Measurements from ENCODE around the gene MOK.

- TF ChIP-seq CTCF (conservative IDR thresholded peaks at IDR 0.05) (peak; percentile 97), ZFX (IDR thresholded peaks at IDR 0.05) (no peak)
Measured at GRCh38 chr14:102235275-102235897, 69.6 kb downstream of the MOK start.

Measured in C4-2B (cell line).